DND-41 (cell line): ENCODE measurements around the gene DLL3.

Source experiments
- ATAC-seq: fragments of 200-7000 bp; cut with Tn5 transposase; 3 replicates; pipeline ENCODE4 v1.9.1; 2021; ENCODE audit warnings: low read depth; ENCODE audit not compliant: insufficient read depth
- DNase-seq: peaks from one replicate; pipeline ENCODE4 v3.0.0-alpha.2; 2020
- H2AFZ ChIP-seq: 2 replicates; pipeline ENCODE4 v1.6.0; 2012; ENCODE audit warnings: low read depth, low read length
- H3K27ac ChIP-seq: 2 replicates; pipeline ENCODE4 v1.5.1; 2012; ENCODE audit warnings: low read length, inconsistent platforms
- H3K27me3 ChIP-seq: fragments of 200-600 bp; sonication (generic); 2 replicates; pipeline ENCODE4 v1.6.0; 2012; ENCODE audit warnings: low read length, mild to moderate bottlenecking, inconsistent platforms; ENCODE audit not compliant: insufficient read depth, poor library complexity
- H3K36me3 ChIP-seq: 2 replicates; pipeline ENCODE4 v1.5.1; 2012; ENCODE audit warnings: low read length, inconsistent platforms; ENCODE audit not compliant: insufficient read depth
- H3K4me1 ChIP-seq: 2 replicates; pipeline ENCODE4 v1.5.1; 2012; ENCODE audit warnings: mild to moderate bottlenecking, low read length; ENCODE audit not compliant: insufficient read depth
- H3K4me2 ChIP-seq: 2 replicates; pipeline ENCODE4 v1.6.0; 2012; ENCODE audit warnings: mild to moderate bottlenecking, moderate library complexity, low read length, inconsistent platforms; ENCODE audit not compliant: insufficient read depth
- H3K4me3 ChIP-seq, 2 experiments: fragments of 200-600 bp in 1 of 2; shearing (Covaris generic) in 1 of 2; 2 replicates each; pipeline ENCODE4 v1.5.1; 2012 to 2016; ENCODE audit warnings: inconsistent platforms in 2 of 2, low read length in 2 of 2, mild to moderate bottlenecking in 2 of 2, low read depth in 1 of 2, moderate library complexity in 1 of 2
- H3K79me2 ChIP-seq: 2 replicates; pipeline ENCODE4 v1.6.0; 2012; ENCODE audit warnings: low read length, inconsistent platforms; ENCODE audit not compliant: insufficient read depth
- H3K9ac ChIP-seq: 2 replicates; pipeline ENCODE4 v1.6.0; 2012; ENCODE audit warnings: low read depth, mild to moderate bottlenecking, inconsistent platforms, low read length, moderate library complexity
- H3K9me3 ChIP-seq: 2 replicates; pipeline ENCODE4 v1.5.1; 2012; ENCODE audit warnings: low read length, moderate library complexity, mild to moderate bottlenecking, inconsistent platforms; ENCODE audit not compliant: insufficient read depth, severe bottlenecking
- H4K20me1 ChIP-seq: 2 replicates; pipeline ENCODE4 v1.6.0; 2012; ENCODE audit warnings: low read length; ENCODE audit not compliant: insufficient read depth
- CTCF ChIP-seq: IDR thresholded peaks from 2 replicates; pipeline ENCODE4 v1.5.1; 2012; ENCODE audit warnings: borderline replicate concordance, low read length, moderate library complexity, mild to moderate bottlenecking; ENCODE audit not compliant: poor library complexity, severe bottlenecking; ENCODE audit errors: extremely low read depth
- EZH2 ChIP-seq: IDR thresholded peaks from 3 replicates; pipeline ENCODE4 v1.6.1; 2012; ENCODE audit warnings: borderline replicate concordance, low read depth, mild to moderate bottlenecking, moderate library complexity, low read length, inconsistent platforms; ENCODE audit not compliant: severe bottlenecking

DLL3 gene

GRCh38 chr19:39463403-39463802, 35.3 kb upstream of the DLL3 start:
- no peaks in the 10 kb centered on the region for H3K9me3 ChIP-seq
- peaks cover 6% of the 10 kb centered on the region; the same call in 1 of the 2 replicates for H4K20me1 ChIP-seq
- no peak for ATAC-seq
- no peaks in the 10 kb centered on the region for H3K79me2 ChIP-seq
- DNase-seq, result no peak
- no peak overlapping the region for H3K27ac ChIP-seq
- no peak overlapping the region for H3K9ac ChIP-seq
- peaks cover 82% of the 10 kb centered on the region for H3K36me3 ChIP-seq
- no peaks in the 10 kb centered on the region for H3K27me3 ChIP-seq
- H3K4me3 ChIP-seq, result no peak overlapping the region
- no peak overlapping the region for H3K4me2 ChIP-seq
- no peak for TF ChIP-seq EZH2
- no peak for TF ChIP-seq CTCF
- H3K4me1 ChIP-seq, result no peaks in the 10 kb centered on the region
- H2AFZ ChIP-seq, result no peak overlapping the region

GRCh38 chr19:39465956-39466747, 32.6 kb upstream of the DLL3 start:
- ATAC-seq (no peak), DNase-seq (no peak)
- peaks cover 3% of the 10 kb centered on the region; the same call in 1 of the 2 replicates for H4K20me1 ChIP-seq
- peaks cover 82% of the 10 kb centered on the region for H3K36me3 ChIP-seq
- TF ChIP-seq CTCF (no peak), EZH2 (no peak)
- no peaks in the 10 kb centered on the region for H3K79me2 ChIP-seq
- H3K27ac ChIP-seq, result no peak overlapping the region
- H3K9ac ChIP-seq, result no peak overlapping the region
- H3K4me2 ChIP-seq, result no peak overlapping the region
- H2AFZ ChIP-seq, result no peak overlapping the region
- no peaks in the 10 kb centered on the region for H3K27me3 ChIP-seq
- no peak overlapping the region for H3K4me3 ChIP-seq
- H3K9me3 ChIP-seq, result no peaks in the 10 kb centered on the region
- no peaks in the 10 kb centered on the region for H3K4me1 ChIP-seq

- Histone ChIP-seq H3K27ac (no peak overlapping the region), H3K36me3 (peaks cover 92% of the 10 kb centered on the region), H2AFZ (no peak overlapping the region), H3K9me3 (no peaks in the 10 kb centered on the region), H3K4me2 (no peak overlapping the region), H3K4me3 (no peak overlapping the region), H3K4me1 (no peaks in the 10 kb centered on the region), H3K9ac (no peak overlapping the region), H4K20me1 (peaks cover 3% of the 10 kb centered on the region; the same call in 1 of the 2 replicates), H3K27me3 (no peaks in the 10 kb centered on the region), H3K79me2 (no peaks in the 10 kb centered on the region)
- TF ChIP-seq EZH2 (no peak), CTCF (no peak)
- DNase-seq, result no peak
- ATAC-seq, result no peak
Observed at GRCh38 chr19:39467941-39468340, 30.8 kb upstream of the DLL3 start.
